ENCODE measurements around the gene PILRA.

The PILRA gene

GRCh38 chr7:100393233-100393905 is 20.1 kb downstream of the PILRA start:
- H3K36me3 ChIP-seq (ENCODE audit: control insufficient read depth in 1 of 2, insufficient read depth in 2 of 2, low read length in 2 of 2), result no peaks in the 10 kb centered on the region
- H3K4ac ChIP-seq (ENCODE audit: low read depth, low read length), result no peak overlapping the region
- H2BK5ac ChIP-seq (ENCODE audit: low read depth, low read length, poor library complexity), result no peak overlapping the region
- WGBS (ENCODE audit: extremely low coverage, insufficient coverage, insufficient read length), result no CpG with 5 or more reads among the region's 4 CpGs
- no peak overlapping the region for H3K18ac ChIP-seq (ENCODE audit: low read length)
- peaks cover 2% of the 10 kb centered on the region for H3K9me3 ChIP-seq (ENCODE audit: insufficient read depth, low read depth, low read length)
- no peaks in the 10 kb centered on the region for H3K27me3 ChIP-seq (ENCODE audit: insufficient read depth, low read length)
- DNase-seq, result peak; percentile 73 to 84
- no peak overlapping the region for H4K91ac ChIP-seq (ENCODE audit: low read depth, low read length)
- H3K79me1 ChIP-seq (ENCODE audit: low read length), result no peaks in the 10 kb centered on the region
- H3K27ac ChIP-seq (ENCODE audit: low read depth, low read length), result no peak overlapping the region
- H3K79me2 ChIP-seq (ENCODE audit: control insufficient read depth, insufficient read depth, low read length, poor library complexity), result no peaks in the 10 kb centered on the region
- H3K9ac ChIP-seq (ENCODE audit: low read length), result no peak overlapping the region
- H4K8ac ChIP-seq (ENCODE audit: low read depth, low read length), result no peak overlapping the region
- H2AFZ ChIP-seq (ENCODE audit: insufficient read depth, low read length, poor library complexity), result no peak overlapping the region
- no peak overlapping the region for H3K4me3 ChIP-seq (ENCODE audit: low read depth, low read length)
- H2BK12ac ChIP-seq (ENCODE audit: low read length), result no peak overlapping the region
- H3K4me2 ChIP-seq (ENCODE audit: low read length), result no peak overlapping the region
- H3K14ac ChIP-seq (ENCODE audit: low read length), result no peak overlapping the region
- no peak overlapping the region for H2BK120ac ChIP-seq (ENCODE audit: insufficient read depth, low read length, poor library complexity)
- no peak overlapping the region for H2AK5ac ChIP-seq (ENCODE audit: low read length)
- H4K12ac ChIP-seq (ENCODE audit: low read depth, low read length), result no peak overlapping the region
- H3K4me1 ChIP-seq (ENCODE audit: control insufficient read depth in 1 of 2, insufficient read depth in 2 of 2, low read length in 2 of 2), result no peaks in the 10 kb centered on the region
- H3K23ac ChIP-seq (ENCODE audit: low read length), result no peak overlapping the region

GRCh38 chr7:100394077-100394476 is 20.8 kb downstream of the PILRA start:
- Histone ChIP-seq H2BK120ac (ENCODE audit: insufficient read depth, low read length, poor library complexity) (no peak overlapping the region), H4K91ac (ENCODE audit: low read depth, low read length) (no peak overlapping the region), H3K4me1 (ENCODE audit: control insufficient read depth in 1 of 2, insufficient read depth in 2 of 2, low read length in 2 of 2) (no peaks in the 10 kb centered on the region), H2BK12ac (ENCODE audit: low read length) (no peak overlapping the region), H2AFZ (ENCODE audit: insufficient read depth, low read length, poor library complexity) (no peak overlapping the region), H3K4ac (ENCODE audit: low read depth, low read length) (no peak overlapping the region), H3K9ac (ENCODE audit: low read length) (no peak overlapping the region), H3K18ac (ENCODE audit: low read length) (no peak overlapping the region), H3K27me3 (ENCODE audit: insufficient read depth, low read length) (no peaks in the 10 kb centered on the region), H4K8ac (ENCODE audit: low read depth, low read length) (no peak overlapping the region), H3K27ac (ENCODE audit: low read depth, low read length) (no peak overlapping the region), H3K4me2 (ENCODE audit: low read length) (no peak overlapping the region), H3K79me1 (ENCODE audit: low read length) (no peaks in the 10 kb centered on the region), H3K4me3 (ENCODE audit: low read depth, low read length) (no peak overlapping the region), H3K14ac (ENCODE audit: low read length) (no peak overlapping the region), H2BK5ac (ENCODE audit: low read depth, low read length, poor library complexity) (no peak overlapping the region), H3K36me3 (ENCODE audit: control insufficient read depth in 1 of 2, insufficient read depth in 2 of 2, low read length in 2 of 2) (no peaks in the 10 kb centered on the region), H3K79me2 (ENCODE audit: control insufficient read depth, insufficient read depth, low read length, poor library complexity) (no peaks in the 10 kb centered on the region), H4K12ac (ENCODE audit: low read depth, low read length) (no peak overlapping the region), H2AK5ac (ENCODE audit: low read length) (no peak overlapping the region), H3K23ac (ENCODE audit: low read length) (no peak overlapping the region), H3K9me3 (ENCODE audit: insufficient read depth, low read depth, low read length) (peaks cover 2% of the 10 kb centered on the region)
- peak in 1 of 2 donors; percentile 74 for DNase-seq
- whole genome bisulfite sequencing (ENCODE audit: extremely low coverage, insufficient coverage, insufficient read length), result no CpG with 5 or more reads among the region's 2 CpGs

- no peak overlapping the region for H4K12ac ChIP-seq (ENCODE audit: low read depth, low read length)
- H3K14ac ChIP-seq (ENCODE audit: low read length), result no peak overlapping the region
- no peak overlapping the region for H4K8ac ChIP-seq (ENCODE audit: low read depth, low read length)
- no CpG with 5 or more reads among the region's 9 CpGs for WGBS (ENCODE audit: extremely low coverage, insufficient coverage, insufficient read length)
- peaks cover 4% of the 10 kb centered on the region for H3K9me3 ChIP-seq (ENCODE audit: insufficient read depth, low read depth, low read length)
- no peak overlapping the region for H3K4ac ChIP-seq (ENCODE audit: low read depth, low read length)
- H4K91ac ChIP-seq (ENCODE audit: low read depth, low read length), result no peak overlapping the region
- H2BK120ac ChIP-seq (ENCODE audit: insufficient read depth, low read length, poor library complexity), result no peak overlapping the region
- H3K18ac ChIP-seq (ENCODE audit: low read length), result no peak overlapping the region
- H3K27me3 ChIP-seq (ENCODE audit: insufficient read depth, low read length), result no peaks in the 10 kb centered on the region
- H2AK5ac ChIP-seq (ENCODE audit: low read length), result no peak overlapping the region
- H2BK12ac ChIP-seq (ENCODE audit: low read length), result no peak overlapping the region
- H3K4me1 ChIP-seq (ENCODE audit: control insufficient read depth in 1 of 2, insufficient read depth in 2 of 2, low read length in 2 of 2), result no peaks in the 10 kb centered on the region
- H3K27ac ChIP-seq (ENCODE audit: low read depth, low read length), result no peak overlapping the region
- H3K36me3 ChIP-seq (ENCODE audit: control insufficient read depth in 1 of 2, insufficient read depth in 2 of 2, low read length in 2 of 2), result no peaks in the 10 kb centered on the region
- H3K79me2 ChIP-seq (ENCODE audit: control insufficient read depth, insufficient read depth, low read length, poor library complexity), result no peaks in the 10 kb centered on the region
- no peak overlapping the region for H3K4me2 ChIP-seq (ENCODE audit: low read length)
- peak in 1 of 2 donors; percentile 21 for DNase-seq
- no peak overlapping the region for H3K9ac ChIP-seq (ENCODE audit: low read length)
- no peak overlapping the region for H3K23ac ChIP-seq (ENCODE audit: low read length)
- H3K79me1 ChIP-seq (ENCODE audit: low read length), result no peaks in the 10 kb centered on the region
- H2BK5ac ChIP-seq (ENCODE audit: low read depth, low read length, poor library complexity), result no peak overlapping the region
- no peak overlapping the region for H3K4me3 ChIP-seq (ENCODE audit: low read depth, low read length)
- H2AFZ ChIP-seq (ENCODE audit: insufficient read depth, low read length, poor library complexity), result no peak overlapping the region
Measured at GRCh38 chr7:100396421-100396982, 23.2 kb downstream of the PILRA start.

- H3K27me3 ChIP-seq (ENCODE audit: insufficient read depth, low read length), result no peaks in the 10 kb centered on the region
- H3K14ac ChIP-seq (ENCODE audit: low read length), result no peak overlapping the region
- H3K4me2 ChIP-seq (ENCODE audit: low read length), result no peak overlapping the region
- no peak overlapping the region for H4K91ac ChIP-seq (ENCODE audit: low read depth, low read length)
- no peak overlapping the region for H2BK5ac ChIP-seq (ENCODE audit: low read depth, low read length, poor library complexity)
- H2AFZ ChIP-seq (ENCODE audit: insufficient read depth, low read length, poor library complexity), result no peak overlapping the region
- H4K12ac ChIP-seq (ENCODE audit: low read depth, low read length), result no peak overlapping the region
- H2BK12ac ChIP-seq (ENCODE audit: low read length), result no peak overlapping the region
- no peaks in the 10 kb centered on the region for H3K36me3 ChIP-seq (ENCODE audit: control insufficient read depth in 1 of 2, insufficient read depth in 2 of 2, low read length in 2 of 2)
- no peaks in the 10 kb centered on the region for H3K4me1 ChIP-seq (ENCODE audit: control insufficient read depth in 1 of 2, insufficient read depth in 2 of 2, low read length in 2 of 2)
- no peak overlapping the region for H3K18ac ChIP-seq (ENCODE audit: low read length)
- no peaks in the 10 kb centered on the region for H3K79me2 ChIP-seq (ENCODE audit: control insufficient read depth, insufficient read depth, low read length, poor library complexity)
- no peak overlapping the region for H4K8ac ChIP-seq (ENCODE audit: low read depth, low read length)
- peaks cover 3% of the 10 kb centered on the region for H3K9me3 ChIP-seq (ENCODE audit: insufficient read depth, low read depth, low read length)
- no peak for DNase-seq
- H2BK120ac ChIP-seq (ENCODE audit: insufficient read depth, low read length, poor library complexity), result no peak overlapping the region
- no peak overlapping the region for H3K27ac ChIP-seq (ENCODE audit: low read depth, low read length)
- no CpG with 5 or more reads among the region's 13 CpGs for WGBS (ENCODE audit: extremely low coverage, insufficient coverage, insufficient read length)
- H3K23ac ChIP-seq (ENCODE audit: low read length), result no peak overlapping the region
- H3K9ac ChIP-seq (ENCODE audit: low read length), result no peak overlapping the region
- H3K4me3 ChIP-seq (ENCODE audit: low read depth, low read length), result no peak overlapping the region
- no peaks in the 10 kb centered on the region for H3K79me1 ChIP-seq (ENCODE audit: low read length)
- H2AK5ac ChIP-seq (ENCODE audit: low read length), result no peak overlapping the region
- H3K4ac ChIP-seq (ENCODE audit: low read depth, low read length), result no peak overlapping the region
Measured at GRCh38 chr7:100397315-100398081, 24.2 kb downstream of the PILRA start.

Data from trophoblast cell (in vitro differentiated cells and primary cell).